IPS-18c (cell line): ENCODE results near the gene MAP1LC3C.
"Not testable (repeated sequence)": the region's sequence is repeated elsewhere in the genome, so short reads cannot be mapped to it uniquely, and the experiment has no call there.

Source experiments
- H3K4me3 ChIP-seq: 2 replicates; pipeline ENCODE4 v1.7.0; 2013; ENCODE audit warnings: low read depth, mild to moderate bottlenecking, low read length, moderate library complexity; ENCODE audit not compliant: insufficient read depth
- H3K9me3 ChIP-seq: one replicate; pipeline ENCODE4 v1.6.1; 2013; ENCODE audit warnings: mild to moderate bottlenecking, low read length, moderate library complexity; ENCODE audit not compliant: control insufficient read depth, insufficient read depth

The MAP1LC3C gene

DNA sequence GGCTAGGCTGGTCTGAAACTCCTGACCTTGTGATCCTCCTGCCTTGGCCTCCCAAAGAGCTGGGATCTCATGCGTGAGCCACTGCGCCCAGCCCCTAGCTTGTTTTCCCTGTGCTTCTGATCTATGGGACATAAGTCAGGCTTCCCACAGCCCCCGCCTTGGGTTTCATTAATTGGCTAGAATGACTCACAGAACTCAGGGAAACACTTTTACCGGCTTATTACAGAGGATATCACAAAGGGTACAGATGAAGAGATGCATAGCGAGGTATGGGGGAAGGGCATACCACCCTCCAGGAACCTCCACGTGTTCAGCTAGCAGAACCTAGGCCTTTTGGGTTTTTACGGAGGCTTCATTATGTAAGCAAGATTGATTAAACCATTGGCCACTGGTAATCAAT, 1.5 kb upstream of the MAP1LC3C start:
- no peaks in the 10 kb centered on the region for H3K9me3 ChIP-seq
- no peak overlapping the region for H3K4me3 ChIP-seq

DNA sequence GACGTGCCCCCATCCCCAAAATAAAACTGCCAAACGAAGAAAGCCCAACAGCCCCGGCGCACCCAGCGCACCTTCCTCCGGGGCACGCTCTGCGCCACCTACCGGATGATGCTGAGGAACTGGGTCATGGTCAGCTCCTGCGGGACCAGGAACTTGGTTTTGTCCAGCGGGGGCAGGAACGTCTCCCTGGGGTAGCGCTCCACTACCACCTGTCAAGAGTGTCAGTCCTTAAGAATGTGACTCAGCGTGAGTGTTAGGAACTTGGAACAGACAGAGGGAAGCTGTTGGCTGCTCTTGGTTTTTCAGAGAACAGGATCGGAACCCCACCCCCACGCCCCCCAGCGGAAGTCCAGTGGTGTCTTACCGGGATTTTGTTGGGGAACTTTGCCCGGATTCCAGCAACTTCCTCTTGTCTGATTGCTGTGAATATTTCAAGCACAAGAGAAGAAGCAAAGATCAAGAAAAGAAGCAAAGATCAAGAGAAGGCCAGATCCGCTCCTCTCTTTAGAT, 431 bp downstream of the MAP1LC3C start:
- Histone ChIP-seq H3K9me3 (no peaks in the 10 kb centered on the region), H3K4me3 (peak overlapping the region; percentile 66)

DNA sequence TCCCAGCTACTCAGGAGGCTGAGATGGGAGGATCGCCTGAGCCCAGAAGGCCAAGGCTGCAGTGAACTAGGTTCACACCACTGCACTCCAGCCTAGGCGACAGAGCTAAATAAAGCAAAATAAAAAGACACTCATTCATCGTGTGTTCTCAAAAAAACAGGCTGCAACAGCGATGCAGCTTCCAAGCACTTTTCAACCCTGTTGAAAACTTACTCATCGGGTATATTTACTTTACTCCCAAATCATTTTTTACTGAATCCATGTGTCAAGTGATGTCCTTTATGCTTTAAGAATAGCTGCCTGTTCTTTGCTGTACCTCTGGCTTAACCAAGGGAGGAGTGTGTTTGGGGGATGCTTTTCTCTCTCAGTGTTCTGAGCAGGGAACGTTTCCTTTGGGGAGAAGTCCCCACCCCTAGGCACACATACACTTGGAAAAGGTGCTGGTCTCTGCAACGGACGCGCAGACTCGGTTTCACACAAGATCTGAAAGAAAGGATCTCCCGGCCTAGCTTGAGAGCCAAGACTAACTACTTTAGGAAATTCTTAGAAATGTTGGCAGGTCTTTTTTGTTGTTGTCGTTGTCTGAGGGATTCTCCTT, 1.4 kb downstream of the MAP1LC3C start:
- no peak overlapping the region for H3K4me3 ChIP-seq

DNA sequence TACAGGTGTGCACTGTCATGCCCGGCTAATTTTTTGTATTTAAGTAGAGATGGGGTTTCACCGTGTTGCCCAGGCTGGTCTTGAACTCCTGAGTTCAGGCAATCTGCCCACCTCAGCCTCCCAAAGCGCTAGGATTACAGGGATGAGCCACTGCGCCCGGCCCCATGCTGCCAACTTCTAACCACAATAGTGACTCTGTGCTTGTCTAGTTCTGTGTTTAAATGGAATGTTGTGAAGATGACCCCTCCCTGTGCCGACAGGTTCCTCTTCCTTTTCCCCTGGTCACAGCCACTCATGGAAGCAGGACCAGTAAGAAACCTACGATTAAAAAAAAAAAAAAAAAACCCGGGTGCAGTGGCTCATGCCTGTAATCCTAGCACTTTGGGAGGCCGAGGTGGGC, 4.7 kb downstream of the MAP1LC3C start:
- H3K9me3 ChIP-seq, result no peaks in the 10 kb centered on the region
- H3K4me3 ChIP-seq, result no peak overlapping the region

More for the DNA sequence above, 1.4 kb downstream of the MAP1LC3C start:
- no peaks in the 10 kb centered on the region for H3K9me3 ChIP-seq

DNA sequence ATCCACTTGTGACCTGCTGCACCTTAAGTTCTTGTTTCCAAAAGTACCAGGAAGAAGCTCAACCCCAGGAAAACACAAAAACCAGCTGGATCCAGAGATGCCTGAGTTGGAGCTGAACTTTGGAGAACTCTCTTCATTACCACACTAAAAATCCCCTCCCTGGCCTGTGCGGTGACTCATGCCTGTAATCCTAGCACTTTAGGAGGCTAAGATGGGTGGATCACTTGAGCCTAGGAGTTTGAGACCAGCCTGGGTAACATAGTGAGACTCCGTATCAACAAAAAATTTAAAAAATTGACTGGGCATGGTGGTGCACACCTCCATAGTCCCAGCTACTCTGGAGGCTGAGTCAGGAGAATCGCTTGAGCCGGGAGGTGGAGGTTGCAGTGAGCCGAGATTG, 6.2 kb downstream of the MAP1LC3C start:
- no peaks in the 10 kb centered on the region for H3K9me3 ChIP-seq
- no peak overlapping the region for H3K4me3 ChIP-seq

DNA sequence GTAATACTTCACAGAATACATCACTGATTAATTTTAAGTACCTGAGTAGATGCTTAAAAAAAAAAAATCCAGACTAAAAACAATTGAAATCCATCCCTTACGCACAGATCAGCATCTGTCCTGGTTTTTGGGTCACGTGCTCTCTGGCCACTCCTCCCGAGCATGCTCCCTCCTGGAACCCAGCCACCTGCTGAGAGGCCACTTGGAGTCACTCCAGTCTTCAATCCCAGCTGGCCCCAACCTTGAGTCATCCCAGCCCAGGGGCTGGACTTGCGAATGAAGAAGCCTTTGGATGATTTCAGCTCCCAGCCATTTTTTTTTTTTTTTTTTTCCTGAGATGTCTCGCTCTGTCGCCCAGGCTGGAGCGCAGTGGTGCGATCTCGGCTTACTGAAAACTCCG, 8.9 kb downstream of the MAP1LC3C start:
- no peaks in the 10 kb centered on the region for H3K9me3 ChIP-seq
- H3K4me3 ChIP-seq, result no peak overlapping the region

DNA sequence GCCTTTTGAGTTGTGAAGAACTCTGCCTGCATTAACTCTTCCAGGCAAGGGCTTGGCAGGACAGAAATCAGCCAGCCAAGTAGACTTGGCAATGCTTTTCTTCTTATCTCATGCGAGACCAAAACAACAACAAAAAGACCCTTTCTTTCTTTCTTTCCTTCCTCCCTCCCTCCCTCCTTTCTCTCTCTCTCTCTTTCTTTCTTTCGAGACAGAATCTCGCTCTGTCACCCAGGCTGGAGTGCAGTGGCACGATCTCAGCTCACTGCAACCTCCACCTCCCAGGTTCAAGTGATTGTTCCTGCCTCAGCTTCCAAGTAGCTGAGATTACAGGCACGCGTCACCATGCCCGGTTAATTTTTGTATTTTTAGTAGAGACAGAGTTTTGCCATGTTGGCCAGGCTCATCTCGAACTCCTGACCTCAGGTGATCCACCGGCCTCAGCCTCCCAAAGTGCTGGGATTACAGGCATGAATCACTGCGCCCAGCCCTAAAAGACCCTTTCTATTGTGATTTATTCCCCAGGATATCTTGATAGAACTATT, 10.4 kb downstream of the MAP1LC3C start:
- H3K9me3 ChIP-seq, H3K4me3 ChIP-seq: not testable (repeated sequence)

DNA sequence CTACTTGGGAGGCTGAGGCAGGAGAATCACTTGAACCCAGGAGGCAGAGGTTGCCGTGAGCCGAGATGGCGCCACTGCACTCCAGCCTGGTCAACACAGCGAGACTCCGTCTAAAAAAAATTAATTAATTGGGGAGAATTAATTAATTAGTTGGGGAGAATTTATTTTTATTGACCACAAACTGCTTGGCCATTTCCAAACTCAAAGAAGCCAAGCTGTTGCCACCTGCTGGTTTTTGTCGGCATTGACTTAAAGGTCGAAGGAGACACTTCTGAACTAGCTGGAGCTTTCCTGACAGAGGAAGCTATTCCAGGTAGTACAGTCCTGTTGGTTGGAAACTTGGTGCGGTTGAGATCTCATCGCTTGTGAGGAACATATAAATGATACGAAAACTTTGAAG, 13.1 kb downstream of the MAP1LC3C start:
- H3K4me3 ChIP-seq, result no peak overlapping the region
- H3K9me3 ChIP-seq, result no peaks in the 10 kb centered on the region

DNA sequence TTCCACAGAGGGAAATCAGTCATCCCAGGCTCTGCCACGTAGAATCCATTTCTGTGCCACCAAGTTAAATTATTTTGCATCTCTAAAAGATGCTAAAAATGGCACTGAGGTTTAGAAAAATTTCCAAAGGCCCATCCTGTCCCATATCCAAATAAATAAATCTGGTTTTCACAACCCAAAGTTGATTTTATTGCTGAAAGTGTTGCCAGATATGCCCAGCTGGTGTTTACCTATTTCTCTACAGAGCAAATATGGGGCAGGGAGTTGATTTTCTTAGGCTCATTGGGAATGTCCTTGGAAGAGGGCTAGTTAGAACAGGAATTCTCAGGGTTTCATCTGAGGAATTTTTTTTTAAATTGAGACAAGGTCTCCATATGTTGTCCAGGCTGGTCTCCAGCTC, 19.0 kb downstream of the MAP1LC3C start:
- no peak overlapping the region for H3K4me3 ChIP-seq
- H3K9me3 ChIP-seq, result peaks cover 3% of the 10 kb centered on the region

DNA sequence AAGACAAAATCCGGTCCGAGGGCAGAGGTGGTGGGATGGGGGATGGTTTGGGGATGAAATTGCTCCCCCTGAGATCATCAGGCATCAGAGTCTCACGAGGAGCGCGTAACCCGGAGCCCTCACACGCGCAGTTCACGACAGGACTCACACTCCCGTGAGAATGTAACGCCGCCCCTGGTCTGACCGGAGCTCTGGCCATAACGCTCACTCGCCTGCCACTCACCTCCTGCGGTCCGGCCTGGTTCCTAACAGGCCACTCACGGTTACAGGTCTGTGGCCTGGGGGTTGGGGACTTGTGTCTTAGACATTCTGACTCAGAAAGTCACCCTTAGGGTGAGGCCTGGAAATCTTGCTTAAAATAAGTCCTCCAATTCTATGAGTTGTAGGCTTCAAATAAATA, 19.8 kb downstream of the MAP1LC3C start:
- no peak overlapping the region for H3K4me3 ChIP-seq
- H3K9me3 ChIP-seq, result peaks cover 3% of the 10 kb centered on the region

DNA sequence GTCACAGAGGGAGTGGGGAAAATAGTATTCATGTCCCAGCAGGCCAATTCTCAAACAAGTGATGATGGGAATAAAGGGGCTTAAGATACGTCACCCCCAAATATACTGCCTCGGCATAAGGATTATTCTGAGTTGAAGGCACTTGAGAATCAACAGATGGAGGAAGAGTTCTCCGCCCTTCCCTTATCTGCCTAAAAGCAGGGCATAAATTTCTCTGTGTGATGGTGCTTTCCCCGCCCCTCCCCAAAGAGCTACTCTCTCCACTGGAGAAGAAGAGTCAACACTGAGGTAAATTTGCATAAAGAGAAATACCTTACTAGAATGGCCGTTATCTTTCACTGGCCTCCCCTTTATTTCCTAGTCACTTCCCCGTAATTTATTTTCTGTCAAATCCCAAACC, 22.7 kb downstream of the MAP1LC3C start:
- H3K4me3 ChIP-seq, result no peak overlapping the region
- peaks cover 3% of the 10 kb centered on the region for H3K9me3 ChIP-seq

DNA sequence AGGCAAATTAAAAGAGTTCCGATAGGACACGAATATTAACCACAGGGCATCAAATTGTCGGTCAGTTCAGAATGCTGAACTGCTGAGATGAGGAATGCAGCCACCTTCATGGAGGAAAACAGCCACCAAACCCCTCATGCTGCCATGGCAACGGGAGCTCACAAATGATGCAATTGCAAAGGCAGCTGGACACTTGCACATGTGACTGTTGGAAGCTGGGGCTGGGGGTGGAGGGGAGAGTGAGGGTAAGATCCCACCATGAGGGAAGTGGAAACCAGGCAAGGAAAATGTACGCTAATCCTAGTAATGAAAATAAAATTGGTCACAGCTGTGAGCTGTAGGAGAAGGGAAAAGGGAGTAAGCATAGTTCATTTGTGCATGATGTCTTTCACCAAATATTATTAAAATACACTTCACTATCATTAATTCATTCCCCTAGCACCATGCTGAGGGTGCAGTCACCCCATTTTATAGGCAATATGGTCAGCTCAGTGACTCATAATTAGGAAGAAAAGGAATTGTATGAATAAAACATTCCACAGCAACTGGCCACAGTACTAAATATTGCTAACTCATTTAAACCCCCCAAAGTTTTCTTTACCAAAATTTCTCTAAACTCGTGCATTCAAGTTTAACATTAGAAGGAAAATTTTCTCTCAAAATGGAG, 26.1 kb downstream of the MAP1LC3C start:
- Histone ChIP-seq H3K4me3 (no peak overlapping the region), H3K9me3 (peaks cover 3% of the 10 kb centered on the region)

DNA sequence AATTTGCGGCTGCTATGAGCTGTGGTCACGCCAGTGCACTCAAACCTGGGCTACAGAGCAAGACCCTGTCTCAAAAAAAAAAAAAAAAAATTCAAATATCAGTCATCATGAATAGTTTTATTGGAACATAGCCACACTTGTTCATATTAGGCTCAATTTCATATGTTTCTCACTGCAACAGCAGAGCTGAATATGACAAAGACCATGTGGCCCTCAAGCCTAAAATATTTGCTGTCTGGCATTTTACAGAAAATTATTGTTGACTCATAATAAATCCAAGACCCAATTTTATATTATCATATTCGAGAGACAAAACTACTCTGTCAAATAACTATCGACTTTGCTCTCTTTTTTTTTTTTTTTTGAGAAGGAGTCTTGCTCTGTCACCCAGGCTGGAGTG, 30.3 kb downstream of the MAP1LC3C start:
- Histone ChIP-seq H3K4me3 (no peak overlapping the region), H3K9me3 (no peaks in the 10 kb centered on the region)

DNA sequence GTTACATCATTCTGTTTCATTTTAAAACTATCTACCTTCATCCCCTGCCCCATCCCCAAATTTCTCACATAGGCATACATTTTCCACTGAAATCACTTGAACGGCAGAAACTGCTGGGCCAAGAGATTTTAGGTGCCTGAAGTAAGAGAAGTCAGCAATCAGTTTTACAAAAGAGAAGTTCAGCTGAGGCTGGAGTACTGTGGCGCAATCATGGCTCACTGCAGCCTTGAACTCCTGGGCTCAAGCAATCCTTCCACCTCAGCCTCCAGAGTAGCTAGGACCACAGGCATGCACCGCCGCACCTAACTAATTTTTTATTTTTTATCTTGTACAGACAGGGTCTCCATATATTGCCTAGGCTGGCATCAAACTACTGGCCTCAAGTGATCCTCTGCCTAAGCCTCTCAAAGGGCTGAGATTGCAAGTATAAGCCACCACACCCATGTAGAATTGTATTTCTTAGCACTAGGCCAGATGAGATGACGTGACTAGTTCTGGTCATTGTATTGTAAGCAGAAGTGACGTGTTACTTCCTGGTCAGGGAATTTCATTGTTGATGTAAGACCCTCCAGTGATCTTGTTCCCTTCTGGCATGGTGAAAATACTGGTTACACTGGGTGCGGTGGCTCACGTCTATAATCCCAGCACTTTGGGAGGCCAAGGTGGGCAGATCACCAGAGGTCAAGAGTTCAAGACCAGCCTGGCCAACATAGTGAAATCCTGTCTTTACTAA, 34.2 kb downstream of the MAP1LC3C start:
- Histone ChIP-seq H3K9me3 (no peaks in the 10 kb centered on the region), H3K4me3 (no peak overlapping the region)

DNA sequence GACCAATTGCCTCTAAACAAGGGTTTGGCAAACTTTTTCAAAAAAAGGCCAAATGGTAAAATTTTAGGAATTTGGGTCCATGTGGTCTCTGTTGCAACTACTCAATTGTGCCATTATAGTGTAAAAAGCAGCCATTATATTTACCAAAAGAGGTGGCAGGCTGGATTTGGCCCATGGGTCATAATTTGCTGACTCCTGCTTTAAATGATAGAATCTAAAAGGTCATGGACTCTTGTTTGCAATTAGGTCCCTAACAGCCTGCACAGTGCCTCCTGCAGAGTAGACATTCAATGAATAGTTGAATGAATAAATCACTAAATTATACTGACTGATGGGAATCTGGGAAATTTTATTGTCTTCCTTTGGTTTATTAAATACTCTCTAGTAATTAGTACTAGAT, 35.2 kb downstream of the MAP1LC3C start:
- no peak overlapping the region for H3K4me3 ChIP-seq
- no peaks in the 10 kb centered on the region for H3K9me3 ChIP-seq

DNA sequence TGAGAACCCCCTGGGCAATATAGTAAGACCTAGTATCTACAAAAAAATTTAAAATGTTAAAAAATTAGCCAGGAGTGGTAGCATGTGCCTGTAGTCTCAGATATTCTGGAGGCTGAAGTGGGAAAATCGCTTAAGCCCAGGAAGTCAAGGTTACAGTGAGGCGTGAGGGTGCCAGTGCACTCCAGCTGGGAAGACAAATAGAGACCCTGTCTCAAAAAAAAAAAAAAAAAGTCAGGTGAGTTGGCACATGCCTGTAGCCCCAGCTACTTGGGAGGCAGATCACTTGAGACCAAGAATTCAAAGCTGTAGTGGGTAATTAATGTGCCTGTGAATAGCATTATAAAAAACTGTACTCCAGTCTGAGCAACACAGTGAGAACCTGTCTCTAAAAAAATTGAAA, 36.7 kb downstream of the MAP1LC3C start:
- no peaks in the 10 kb centered on the region for H3K9me3 ChIP-seq
- no peak overlapping the region for H3K4me3 ChIP-seq

DNA sequence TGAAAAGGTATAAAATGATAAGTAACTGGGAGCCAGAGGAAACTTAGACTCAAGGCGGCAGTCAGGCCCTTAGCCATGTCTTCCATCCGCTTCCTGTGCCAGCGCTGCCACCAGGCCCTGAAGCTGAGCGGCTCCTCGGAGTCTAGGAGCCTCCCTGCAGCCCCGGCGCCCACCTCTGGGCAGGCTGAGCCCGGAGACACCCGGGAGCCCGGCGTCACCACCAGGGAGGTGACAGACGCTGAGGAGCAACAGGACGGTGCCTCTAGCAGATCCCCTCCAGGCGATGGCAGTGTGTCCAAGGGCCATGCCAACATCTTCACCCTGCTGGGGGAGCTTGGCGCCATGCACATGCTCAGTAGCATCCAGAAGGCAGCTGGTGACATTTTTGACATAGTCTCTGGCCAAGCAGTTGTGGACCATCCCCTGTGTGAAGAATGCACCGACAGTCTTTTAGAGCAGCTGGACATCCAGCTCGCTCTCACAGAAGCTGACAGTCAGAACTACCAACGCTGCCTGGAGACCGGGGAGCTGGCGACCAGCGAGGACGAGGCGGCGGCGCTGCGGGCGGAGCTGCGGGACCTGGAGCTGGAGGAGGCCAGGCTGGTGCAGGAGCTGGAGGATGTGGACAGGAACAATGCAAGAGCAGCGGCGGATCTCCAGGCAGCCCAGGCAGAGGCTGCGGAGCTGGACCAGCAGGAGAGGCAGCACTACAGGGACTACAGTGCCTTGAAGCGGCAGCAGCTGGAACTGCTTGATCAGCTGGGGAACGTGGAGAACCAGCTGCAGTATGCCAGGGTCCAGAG, 41.0 kb downstream of the MAP1LC3C start, which contains the start of gene BECN2:
TSS of gene BECN2 (plus strand) at position 76 of the 803 bp plus-strand sequence. CDS start at position 76, 0 bp downstream.
- H3K4me3 ChIP-seq, result no peak within 1 kb of the TSS
- H3K9me3 ChIP-seq, result no peaks in the 10 kb centered on the region
